Measurements from ENCODE around the gene XIRP1. TPM values are rescaled to one million over a fixed set of nuclear protein-coding genes. Genes with fewer than 3 reads are reported as not detected.
"Not testable (repeated sequence)": the region's sequence is repeated elsewhere in the genome, so short reads cannot be mapped to it uniquely, and the experiment has no call there.

XIRP1 gene, protein sequence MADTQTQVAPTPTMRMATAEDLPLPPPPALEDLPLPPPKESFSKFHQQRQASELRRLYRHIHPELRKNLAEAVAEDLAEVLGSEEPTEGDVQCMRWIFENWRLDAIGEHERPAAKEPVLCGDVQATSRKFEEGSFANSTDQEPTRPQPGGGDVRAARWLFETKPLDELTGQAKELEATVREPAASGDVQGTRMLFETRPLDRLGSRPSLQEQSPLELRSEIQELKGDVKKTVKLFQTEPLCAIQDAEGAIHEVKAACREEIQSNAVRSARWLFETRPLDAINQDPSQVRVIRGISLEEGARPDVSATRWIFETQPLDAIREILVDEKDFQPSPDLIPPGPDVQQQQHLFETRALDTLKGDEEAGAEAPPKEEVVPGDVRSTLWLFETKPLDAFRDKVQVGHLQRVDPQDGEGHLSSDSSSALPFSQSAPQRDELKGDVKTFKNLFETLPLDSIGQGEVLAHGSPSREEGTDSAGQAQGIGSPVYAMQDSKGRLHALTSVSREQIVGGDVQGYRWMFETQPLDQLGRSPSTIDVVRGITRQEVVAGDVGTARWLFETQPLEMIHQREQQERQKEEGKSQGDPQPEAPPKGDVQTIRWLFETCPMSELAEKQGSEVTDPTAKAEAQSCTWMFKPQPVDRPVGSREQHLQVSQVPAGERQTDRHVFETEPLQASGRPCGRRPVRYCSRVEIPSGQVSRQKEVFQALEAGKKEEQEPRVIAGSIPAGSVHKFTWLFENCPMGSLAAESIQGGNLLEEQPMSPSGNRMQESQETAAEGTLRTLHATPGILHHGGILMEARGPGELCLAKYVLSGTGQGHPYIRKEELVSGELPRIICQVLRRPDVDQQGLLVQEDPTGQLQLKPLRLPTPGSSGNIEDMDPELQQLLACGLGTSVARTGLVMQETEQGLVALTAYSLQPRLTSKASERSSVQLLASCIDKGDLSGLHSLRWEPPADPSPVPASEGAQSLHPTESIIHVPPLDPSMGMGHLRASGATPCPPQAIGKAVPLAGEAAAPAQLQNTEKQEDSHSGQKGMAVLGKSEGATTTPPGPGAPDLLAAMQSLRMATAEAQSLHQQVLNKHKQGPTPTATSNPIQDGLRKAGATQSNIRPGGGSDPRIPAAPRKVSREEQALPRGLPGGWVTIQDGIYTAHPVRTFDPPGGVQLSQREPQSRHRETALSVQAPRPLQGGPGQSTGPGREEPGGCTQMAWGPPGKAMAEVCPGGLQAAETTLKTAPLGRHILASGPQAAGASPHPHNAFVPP (N-terminal part only)
- not detected in 2 replicates for total RNA-seq

DNA sequence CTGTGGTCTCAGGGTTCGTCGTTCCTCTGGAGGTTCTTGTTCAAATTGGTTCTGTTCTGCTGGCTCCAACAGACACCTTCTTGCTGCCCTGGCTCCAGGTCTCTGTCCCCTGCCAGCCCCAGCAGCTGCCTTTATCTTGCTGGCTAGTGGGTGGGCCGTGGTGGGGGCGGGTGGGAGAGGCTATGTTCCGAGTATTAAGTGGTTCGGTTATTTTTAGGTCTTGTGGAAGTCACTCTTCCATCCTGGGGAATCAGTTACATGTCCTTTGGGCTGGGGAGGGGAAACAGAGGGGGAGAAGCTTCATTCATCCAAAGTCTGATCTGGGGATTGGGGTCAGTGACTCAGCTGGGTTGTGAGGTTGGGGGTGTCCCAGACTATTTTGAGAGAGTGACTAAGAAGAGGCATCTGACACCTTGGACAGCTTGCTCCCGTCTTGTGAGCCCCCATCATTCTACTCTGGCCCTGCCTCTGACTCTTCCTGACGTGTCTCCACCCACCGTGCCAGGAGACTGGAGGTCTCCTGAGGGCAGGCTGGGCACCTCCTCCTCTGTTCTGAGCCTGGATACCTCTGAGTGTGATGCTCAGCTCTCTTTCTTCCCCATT lies at the start of gene XIRP1:
XIRP1 (minus strand) TSS at position 106 of the 603 bp plus-strand sequence. CDS start 3,150 bp downstream, outside the sequence.
- DNase-seq (ENCODE audit: low read depth in 2 of 2): no peak

DNA sequence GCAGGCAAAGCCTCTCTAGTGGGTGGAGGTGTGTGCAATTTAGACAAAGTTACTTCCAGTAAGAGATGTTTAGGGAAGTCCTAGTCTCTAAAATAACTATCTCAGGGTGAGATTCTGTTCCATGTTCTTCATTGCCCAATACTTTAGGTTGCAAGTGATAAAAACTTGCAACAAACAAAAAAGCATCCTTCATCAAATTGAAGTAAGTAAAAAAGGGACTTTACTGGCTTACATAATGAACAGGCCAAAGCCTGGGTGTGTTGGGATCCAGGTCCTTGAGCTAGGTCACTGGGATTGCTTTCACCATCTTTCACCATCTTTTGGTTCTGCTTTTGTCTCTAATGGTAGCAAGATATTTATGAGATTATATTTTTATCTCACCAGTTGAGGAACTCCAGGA lies 49.2 kb upstream of the XIRP1 start:
- DNase-seq (ENCODE audit: low read depth in 2 of 2): no peak

DNA sequence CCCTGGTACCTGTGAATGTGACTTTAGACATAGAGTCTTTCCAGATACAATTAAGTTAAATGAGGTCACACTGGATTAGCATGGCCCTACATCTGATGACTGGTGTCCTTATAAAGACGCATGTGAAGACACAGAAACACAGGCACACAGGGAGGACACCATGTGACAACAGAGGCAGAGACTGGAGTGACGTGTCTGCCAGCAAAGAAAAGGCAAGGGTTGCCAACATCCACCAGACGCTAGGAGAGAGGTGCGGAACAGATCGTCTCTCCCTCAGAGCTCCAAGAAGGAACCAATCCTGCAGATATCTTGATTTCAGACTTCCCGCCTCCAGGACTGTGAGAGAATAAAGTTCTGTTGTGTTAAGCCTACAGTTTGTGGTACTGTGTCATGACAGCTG lies 44.6 kb upstream of the XIRP1 start:
- DNase-seq (ENCODE audit: low read depth in 2 of 2): no peak

DNA sequence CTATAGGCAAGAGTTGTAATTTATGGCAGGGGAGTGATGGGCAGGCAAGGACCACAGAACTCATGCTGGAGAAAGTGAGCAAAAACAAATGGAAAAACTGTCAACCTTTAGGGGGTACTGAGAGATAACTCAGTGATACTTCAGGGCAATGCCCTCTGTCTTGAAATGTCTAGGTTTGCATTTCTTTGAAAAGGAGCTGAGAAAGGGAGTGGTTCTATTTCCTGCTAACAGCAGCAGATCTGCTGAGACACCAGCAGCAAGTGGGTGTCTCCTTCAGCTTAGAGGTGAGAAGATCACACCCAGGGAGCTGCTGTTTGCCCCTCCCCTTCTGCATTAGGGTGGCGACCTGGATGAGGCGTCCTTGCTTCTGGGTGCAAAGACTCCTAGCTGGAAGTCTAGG lies 42.3 kb upstream of the XIRP1 start:
- no peak for DNase-seq (ENCODE audit: low read depth in 2 of 2)

DNA sequence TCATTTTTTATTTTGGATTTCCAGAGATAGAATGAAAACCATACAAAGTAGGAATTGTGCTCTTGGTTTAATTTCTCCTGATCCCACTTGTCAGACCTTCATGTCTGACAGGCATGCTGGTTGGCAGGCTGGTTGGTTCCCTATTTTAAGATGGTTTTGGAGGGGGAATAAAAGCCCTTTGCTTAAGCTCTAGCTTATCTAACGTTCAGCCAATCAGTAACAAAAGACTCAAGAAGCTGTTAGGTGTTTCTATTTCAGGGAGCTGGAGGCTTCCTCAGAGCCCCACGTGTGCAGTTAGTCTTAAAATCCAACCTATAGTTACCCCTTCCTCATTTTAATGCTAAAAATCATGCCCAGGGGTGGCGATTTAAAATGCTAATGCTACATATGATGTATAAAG lies 40.5 kb upstream of the XIRP1 start:
- DNase-seq (ENCODE audit: low read depth in 2 of 2): no peak

DNA sequence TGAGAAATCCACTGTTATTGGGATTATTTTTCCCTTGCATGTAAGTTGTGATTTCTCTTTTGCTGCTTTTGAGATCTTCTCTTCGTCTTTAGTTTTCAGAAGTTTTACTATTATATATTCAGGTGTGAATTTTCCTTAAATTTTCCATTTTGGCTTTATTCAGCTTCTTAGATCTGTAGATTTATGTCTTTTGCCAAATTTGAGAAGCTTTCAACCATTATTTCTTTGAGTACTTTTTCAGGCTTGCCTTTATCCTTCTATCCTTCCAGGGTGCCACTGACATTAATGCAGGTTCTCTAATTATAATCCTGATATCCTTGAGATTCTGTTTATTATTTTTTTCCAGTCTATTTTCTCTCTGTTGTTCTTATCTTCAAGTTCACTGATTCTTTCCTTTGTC lies 38.1 kb upstream of the XIRP1 start:
- DNase-seq (ENCODE audit: low read depth in 2 of 2): no peak

DNA sequence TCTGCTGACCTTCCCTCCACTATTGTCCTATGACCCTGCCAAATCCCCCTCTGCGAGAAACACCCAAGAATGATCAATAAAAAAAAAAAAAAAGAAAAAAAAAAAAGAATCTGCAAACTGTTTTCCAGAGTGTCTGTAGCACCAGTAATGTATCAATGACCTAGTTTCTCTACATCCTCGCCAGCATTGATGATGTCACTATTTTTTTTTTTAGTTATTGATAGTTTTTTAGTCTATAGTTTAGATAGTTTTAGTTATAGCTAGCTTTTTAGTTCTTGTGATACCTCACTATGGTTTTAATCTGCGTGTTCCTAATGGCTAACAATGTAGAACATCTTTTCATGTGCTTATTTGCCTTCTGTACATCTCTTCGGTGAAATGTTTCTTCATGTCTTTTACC lies 36.1 kb upstream of the XIRP1 start:
- DNase-seq (ENCODE audit: low read depth in 2 of 2): no peak

DNA sequence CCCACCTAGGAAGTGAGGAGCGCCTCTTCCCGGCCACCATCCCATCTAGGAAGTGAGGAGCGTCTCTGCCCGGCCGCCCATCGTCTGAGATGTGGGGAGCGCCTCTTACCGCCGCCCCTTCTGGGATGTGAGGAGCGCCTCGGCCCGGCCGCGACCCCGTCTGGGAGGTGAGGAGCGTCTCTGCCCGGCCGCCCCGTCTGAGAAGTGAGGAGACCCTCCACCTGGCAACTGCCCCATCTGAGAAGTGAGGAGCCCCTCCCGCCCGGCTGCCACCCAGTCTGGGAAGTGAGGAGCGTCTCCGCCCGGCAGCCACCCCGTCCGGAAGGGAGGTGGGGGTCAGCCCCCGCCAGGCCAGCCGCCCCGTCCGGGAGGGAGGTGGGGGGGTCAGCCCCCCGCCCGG lies 35.2 kb upstream of the XIRP1 start:
- DNase-seq (ENCODE audit: low read depth in 2 of 2): not testable (repeated sequence)

DNA sequence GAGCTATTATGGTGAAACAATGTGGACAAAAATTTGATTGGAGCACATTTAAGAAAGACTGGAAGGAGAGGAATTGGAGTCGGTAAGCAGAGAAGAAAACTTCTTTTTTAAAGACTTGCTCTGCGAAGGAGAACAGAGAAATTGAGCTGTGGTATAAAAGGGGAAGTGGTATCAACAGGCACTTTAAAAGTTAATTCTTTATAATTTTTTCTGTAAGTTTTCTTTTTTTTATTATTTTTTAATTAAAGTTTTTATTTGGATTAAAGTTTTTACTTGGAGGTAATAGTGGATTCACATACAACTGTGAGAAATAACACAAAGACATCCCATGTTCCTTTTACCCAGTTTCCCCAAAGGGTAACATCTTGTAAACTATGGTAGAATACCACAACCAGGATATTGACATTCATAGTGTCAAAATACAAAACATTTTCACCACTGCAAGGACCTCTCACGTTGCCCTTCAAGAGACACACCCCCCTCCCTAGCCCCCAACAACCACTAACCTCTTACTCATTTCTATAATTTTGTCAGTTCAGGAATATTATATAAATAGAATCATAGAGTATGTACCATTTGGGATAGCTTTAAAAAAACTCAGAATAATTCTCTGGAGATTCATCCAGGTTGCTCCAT lies 33.8 kb upstream of the XIRP1 start:
- DNase-seq (ENCODE audit: low read depth in 2 of 2): no peak

DNA sequence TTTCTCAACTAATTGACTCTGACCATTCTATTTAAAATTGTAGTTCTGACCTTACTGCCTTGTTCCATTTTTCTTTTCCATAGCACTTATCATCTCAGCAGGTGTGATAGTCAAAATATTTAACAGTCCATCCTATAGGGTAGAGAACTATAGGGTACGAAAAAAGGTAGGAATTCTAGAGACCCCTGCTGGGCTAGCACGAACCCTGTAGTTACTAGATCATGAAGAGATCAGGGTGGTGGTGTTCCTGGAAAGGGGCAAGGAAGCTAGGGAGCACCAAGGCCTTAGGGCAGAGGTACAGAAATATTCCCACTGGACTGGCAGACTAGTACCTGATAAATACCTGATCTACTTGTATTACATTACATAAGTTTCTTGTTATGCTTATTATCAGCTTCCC lies 31.9 kb upstream of the XIRP1 start:
- no peak for DNase-seq (ENCODE audit: low read depth in 2 of 2)

DNA sequence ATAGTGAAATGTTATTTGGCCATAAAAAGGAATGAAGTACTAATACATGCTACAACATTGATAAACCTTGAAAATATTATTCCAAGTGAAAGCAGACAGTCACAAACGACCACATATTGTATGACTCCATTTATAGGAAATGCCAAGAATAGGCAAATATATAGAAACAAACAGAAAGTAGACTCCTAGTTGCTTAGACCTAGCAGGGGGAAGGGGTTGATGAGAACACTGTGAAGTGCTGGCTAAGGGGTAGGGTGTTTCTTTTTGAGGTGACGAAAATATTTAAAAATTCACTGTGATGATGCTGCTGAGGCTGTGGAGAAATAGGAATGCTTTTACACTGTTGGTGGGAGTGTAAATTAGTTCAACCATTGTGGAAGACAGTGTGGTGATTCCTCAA lies 30.5 kb upstream of the XIRP1 start:
- no peak for DNase-seq (ENCODE audit: low read depth in 2 of 2)

DNA sequence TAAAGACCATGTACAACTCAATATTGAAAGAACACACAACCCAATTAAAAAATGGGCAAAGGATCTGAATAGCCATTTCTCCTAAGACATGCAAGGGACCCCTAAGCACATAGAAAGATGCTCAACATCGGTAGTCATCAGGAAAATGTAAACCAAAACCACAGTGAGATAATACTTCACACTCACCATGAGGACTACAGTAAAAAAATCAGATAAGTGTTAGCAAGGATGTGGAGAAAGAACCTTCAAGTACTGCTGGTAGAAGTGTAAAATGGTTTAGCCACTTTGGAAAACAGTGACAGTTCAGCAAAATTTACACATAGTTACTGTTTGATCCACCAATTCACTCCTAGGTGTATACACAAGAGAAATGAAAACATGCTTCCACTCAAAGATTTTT lies 30.1 kb upstream of the XIRP1 start:
- DNase-seq (ENCODE audit: low read depth in 2 of 2): no peak

DNA sequence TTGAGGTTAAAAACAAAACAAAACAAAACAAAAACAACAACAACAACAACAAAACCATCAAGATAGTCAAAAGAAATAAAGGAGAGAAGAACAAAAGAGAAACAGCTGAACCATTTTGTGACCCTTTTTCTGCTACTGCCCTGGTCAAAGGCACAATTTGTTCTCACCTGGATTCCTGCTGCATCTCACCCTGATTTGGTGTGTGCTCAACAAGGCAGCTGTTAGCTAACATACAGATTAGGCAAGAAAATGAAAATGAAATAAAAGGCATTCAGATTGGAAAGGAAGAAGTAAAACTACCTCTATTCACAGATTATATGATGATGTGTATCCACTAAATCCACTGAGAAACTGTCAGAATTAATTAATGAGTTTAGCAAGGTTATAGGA lies 28.7 kb upstream of the XIRP1 start:
- DNase-seq (ENCODE audit: low read depth in 2 of 2): no peak

DNA sequence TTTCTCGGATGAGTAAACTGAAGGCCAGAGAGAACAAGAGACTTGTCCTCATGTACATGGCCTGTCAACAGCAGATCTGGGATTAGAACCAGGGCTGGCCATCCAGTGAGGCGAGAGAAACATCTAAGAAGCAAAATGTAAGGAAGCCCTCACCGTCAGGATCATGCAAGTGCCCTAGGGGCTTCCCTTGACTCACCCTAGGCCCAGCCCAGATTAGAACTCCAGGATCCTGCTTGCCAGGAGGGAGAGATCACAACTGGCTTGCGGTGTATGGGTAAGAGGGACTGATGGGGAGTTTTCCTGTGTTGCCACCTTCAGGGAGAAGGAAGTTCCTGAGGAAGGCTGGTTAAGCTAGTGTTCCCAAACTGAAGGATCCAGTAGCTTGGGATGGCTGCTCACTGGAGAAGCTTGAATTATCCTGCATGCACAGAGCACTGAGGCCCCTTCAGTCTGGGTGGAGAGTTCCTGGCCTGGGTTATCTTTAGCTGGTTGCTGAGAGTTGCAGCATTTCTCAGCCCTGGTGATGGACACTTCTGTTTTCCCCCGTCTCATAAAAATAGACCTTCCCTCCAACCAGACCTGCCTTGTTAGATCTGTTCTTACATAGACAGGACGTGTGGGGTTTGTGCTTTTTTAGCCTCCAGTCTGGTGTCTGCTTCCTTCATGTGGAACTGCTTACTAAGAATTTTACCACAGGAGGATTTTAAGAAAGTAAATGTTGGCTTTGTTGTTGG lies 28.2 kb upstream of the XIRP1 start:
- no peak for DNase-seq (ENCODE audit: low read depth in 2 of 2)

DNA sequence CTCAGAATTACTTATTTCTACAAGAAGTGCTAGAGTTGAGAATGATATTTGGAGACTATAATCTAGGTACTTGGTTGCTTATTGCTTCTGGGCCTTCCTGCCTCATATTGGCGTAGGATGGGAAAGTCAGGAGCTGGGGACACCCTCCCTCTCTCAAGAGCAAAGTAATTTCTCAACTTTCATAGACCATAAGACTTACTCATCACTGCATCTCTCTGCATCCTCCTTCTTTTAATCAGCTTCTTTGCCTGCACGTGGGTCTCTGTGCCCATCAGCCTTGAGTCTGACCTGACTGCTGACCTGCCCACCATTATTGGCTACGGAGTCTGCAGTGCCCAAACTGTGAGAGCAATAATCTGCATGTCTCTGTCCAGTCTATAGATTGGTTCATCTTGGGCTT lies 27.3 kb upstream of the XIRP1 start:
- DNase-seq (ENCODE audit: low read depth in 2 of 2): no peak

DNA sequence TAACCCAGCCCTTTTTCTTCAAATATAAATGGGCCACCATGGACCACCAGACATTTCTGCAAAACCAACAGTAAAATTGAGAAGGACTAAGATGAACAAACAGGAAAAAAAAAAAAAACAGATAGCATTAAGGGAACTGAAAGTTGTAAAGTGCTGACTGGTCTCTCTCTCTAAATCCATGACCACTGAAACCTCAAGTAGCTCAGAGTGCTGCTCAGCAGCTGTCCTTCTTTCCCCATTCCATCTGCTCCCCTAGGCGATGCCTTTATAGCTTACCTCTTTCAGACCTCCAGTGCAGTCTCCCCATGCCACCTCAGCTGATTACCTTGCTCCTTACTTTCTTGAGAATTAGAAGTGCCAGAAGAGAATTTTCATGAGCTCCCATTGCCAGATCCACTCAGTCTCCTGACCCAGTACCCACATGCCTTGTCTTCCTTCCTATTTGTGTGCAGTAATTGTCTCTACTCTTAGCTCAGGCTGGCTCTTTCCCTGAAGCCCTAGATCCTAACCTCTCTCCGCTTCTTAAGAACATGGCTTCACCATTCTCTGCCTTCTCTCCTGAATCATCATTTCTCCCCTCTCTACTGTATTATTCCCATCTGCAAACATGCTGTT lies 23.9 kb upstream of the XIRP1 start:
- no peak for DNase-seq (ENCODE audit: low read depth in 2 of 2)

DNA sequence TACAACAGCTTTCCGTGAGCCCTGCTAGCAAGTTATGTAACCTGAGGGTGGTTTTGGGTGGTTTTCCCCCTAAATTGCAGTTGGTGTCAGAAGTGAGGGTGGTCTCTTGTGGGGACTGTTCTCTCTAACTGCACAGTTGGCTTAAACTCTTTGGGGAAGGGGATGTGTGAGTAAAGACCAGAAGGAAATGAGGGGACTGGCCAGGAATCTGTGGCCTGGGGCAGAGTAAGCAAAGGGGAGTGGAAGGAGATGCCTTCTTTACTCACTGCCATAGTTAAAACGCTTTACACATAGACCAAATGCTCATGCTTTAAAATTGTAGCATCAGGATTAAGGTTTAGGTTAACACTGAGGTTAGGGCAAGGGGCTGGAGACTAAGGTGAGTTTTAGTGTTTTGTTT lies 21.2 kb upstream of the XIRP1 start:
- DNase-seq (ENCODE audit: low read depth in 2 of 2): no peak

DNA sequence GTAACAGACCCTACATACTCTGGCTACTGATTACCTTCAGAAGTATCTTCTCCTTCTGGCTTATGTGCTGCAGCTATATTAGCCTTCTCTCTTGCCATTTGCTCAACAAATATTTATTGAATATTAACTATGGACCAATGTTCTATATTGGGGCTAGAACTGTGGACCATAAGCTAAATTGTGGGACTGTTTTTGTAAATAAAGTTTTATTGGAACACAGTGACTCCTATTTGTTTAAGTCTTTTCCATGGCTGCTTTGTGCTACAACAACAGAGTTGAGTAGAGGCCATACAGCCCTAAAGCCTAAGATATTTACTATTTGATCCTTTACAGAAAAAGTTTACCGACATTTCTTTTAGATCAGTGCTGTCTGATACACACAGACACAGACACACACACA lies 20.3 kb upstream of the XIRP1 start:
- no peak for DNase-seq (ENCODE audit: low read depth in 2 of 2)

DNA sequence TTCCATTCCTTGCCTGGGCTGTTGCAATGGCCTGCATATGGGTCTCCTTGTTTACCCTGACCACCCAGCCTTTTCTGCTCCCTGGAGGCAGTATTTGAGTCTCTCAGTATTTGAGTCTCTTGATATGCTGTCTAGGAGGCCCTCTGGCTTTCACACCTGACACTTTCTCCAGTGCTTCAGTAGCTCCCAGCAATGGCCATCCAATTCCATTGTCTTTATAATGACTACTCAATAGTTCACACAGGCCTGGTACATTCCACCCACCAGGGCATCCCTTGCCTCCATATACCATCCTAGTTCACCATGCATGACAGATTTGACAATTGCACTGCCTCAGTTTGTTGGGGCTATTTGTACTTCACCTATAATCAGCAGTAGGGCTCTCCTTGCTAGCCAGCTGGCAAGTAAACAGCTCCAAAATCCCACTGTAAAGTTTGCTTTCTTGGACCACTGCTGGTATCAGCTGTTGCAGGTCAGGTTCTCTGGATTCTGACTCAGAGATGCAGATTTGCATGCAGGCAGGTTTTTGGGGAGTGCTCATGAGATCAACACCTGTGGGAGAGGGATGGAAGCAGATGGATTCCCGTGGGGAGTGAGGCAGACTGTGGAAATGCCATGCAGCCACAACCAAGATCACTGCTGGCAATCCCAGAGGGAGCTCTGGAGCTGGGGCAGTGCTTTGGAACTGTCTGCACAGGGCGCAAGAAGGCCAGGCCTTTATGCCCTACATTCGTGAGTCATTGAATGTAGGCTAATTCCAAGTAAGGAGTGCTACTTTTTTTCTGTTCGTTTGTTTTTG lies 19.1 kb upstream of the XIRP1 start:
- DNase-seq (ENCODE audit: low read depth in 2 of 2): no peak

All from lung microvascular endothelial cell (primary cell).